ENCODE measurements around the gene KRTAP10-7.

DNA sequence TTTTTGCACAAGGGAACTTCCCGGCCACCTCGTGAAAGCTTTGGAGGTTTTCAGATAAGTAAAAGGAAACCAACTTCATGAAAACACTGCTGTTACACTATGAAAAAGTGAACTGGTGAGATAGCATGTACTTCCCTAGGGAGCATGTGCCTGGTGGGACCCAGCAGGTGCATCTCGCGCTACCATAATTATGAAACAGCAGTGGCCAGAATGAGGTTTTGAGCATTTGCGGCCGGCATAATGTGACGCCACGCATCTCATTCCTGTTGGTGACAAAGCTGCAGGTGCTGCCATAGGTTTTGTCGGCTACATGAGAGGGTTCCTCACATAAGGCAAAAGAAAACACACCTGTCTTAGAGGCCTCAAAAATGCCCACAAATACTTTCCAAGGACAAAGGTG lies 43.5 kb upstream of the KRTAP10-7 start:
- TF ChIP-seq, protein P1, sequence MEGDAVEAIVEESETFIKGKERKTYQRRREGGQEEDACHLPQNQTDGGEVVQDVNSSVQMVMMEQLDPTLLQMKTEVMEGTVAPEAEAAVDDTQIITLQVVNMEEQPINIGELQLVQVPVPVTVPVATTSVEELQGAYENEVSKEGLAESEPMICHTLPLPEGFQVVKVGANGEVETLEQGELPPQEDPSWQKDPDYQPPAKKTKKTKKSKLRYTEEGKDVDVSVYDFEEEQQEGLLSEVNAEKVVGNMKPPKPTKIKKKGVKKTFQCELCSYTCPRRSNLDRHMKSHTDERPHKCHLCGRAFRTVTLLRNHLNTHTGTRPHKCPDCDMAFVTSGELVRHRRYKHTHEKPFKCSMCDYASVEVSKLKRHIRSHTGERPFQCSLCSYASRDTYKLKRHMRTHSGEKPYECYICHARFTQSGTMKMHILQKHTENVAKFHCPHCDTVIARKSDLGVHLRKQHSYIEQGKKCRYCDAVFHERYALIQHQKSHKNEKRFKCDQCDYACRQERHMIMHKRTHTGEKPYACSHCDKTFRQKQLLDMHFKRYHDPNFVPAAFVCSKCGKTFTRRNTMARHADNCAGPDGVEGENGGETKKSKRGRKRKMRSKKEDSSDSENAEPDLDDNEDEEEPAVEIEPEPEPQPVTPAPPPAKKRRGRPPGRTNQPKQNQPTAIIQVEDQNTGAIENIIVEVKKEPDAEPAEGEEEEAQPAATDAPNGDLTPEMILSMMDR (IDR thresholded peaks at IDR 0.05; ENCODE audit: low read length), result no peak
- no peak for TF ChIP-seq EZH2phosphoT487 (IDR thresholded peaks at IDR 0.05; ENCODE audit: low read length)
